ENCODE results near the gene C2orf68. TPM values are rescaled to one million over a fixed set of nuclear protein-coding genes. Genes with fewer than 3 reads are reported as not detected.

Gene C2orf68
- total RNA-seq, 1 experiment from 2014 or later = 26.6 TPM

GRCh38 chr2:85649201-85650190 is 37.6 kb upstream of the C2orf68 start:
- CTCF ChIA-PET = interaction anchor here (0.6 to 0.7 kb wide), 3 partner anchors 12 to 55 kb away, joined by 3 to 6 read pairs (median 4); partner anchors contain the start of gene RNF181
- peak overlapping the region; percentile 82 for H3K27ac ChIP-seq (ENCODE audit: low read length)
- no peak overlapping the region for H3K4me3 ChIP-seq (ENCODE audit: low read length)
- no peak overlapping the region for H2AFZ ChIP-seq (ENCODE audit: low read length)
- H4K20me1 ChIP-seq (ENCODE audit: low read length) = no peaks in the 10 kb centered on the region; the same call in 1 of the 2 replicates
- no peaks in the 10 kb centered on the region for H3K9me2 ChIP-seq (replicated peaks; ENCODE audit: low read length)
- DNase-seq (peak; percentile 83), ATAC-seq (peak; percentile 83)
- peaks cover 66% of the 10 kb centered on the region for H3K36me3 ChIP-seq (ENCODE audit: low read depth, low read length)
- BruUV-seq (replicated peaks) = no TSS peak
- no peaks in the 10 kb centered on the region for H3K27me3 ChIP-seq (ENCODE audit: low read length)
- no peaks in the 10 kb centered on the region for H3K79me2 ChIP-seq (ENCODE audit: low read length)
- no peaks in the 10 kb centered on the region for H3K9me3 ChIP-seq (ENCODE audit: low read length)
- no peak for TF ChIP-seq EZH2phosphoT487 (IDR thresholded peaks at IDR 0.05; ENCODE audit: borderline replicate concordance, low read length)
- TF ChIP-seq CTCF (conservative IDR thresholded peaks at IDR 0.05; ENCODE audit: low read depth, low read length) = no peak
- no peak for TF ChIP-seq EZH2 (IDR thresholded peaks at IDR 0.05; ENCODE audit: low read length, unreplicated experiment)
- H3K4me1 ChIP-seq (ENCODE audit: insufficient read depth, low read length) = peaks cover 27% of the 10 kb centered on the region
- intact Hi-C loops (cut with micrococcal nuclease) = loop anchor here (10.0 kb wide), 1 partner anchor 165 kb away; no protein-coding TSS in a partner anchor
- H3F3A ChIP-seq (ENCODE audit: low read length, unreplicated experiment) = peaks cover 3% of the 10 kb centered on the region
- POLR2A ChIA-PET (ENCODE audit: unreplicated experiment) = no interaction called here
- peak overlapping the region; percentile 51 for H3K4me2 ChIP-seq (ENCODE audit: low read length)
- H3K9ac ChIP-seq (ENCODE audit: low read length) = peak overlapping the region; percentile 17; the same call in 1 of the 2 replicates

GRCh38 chr2:85648619-85649018 is 36.8 kb upstream of the C2orf68 start:
- no peak overlapping the region; the same call in 1 of the 2 replicates for H3K4me2 ChIP-seq (ENCODE audit: low read length)
- H3K36me3 ChIP-seq (ENCODE audit: low read depth, low read length) = peaks cover 67% of the 10 kb centered on the region
- H3K9ac ChIP-seq (ENCODE audit: low read length) = no peak overlapping the region
- no TSS peak for BruUV-seq (replicated peaks)
- TF ChIP-seq EZH2 (IDR thresholded peaks at IDR 0.05; ENCODE audit: low read length, unreplicated experiment) = no peak
- TF ChIP-seq CTCF (conservative IDR thresholded peaks at IDR 0.05; ENCODE audit: low read depth, low read length) = peak; percentile 74
- no peak for TF ChIP-seq EZH2phosphoT487 (IDR thresholded peaks at IDR 0.05; ENCODE audit: borderline replicate concordance, low read length)
- POLR2A ChIA-PET (ENCODE audit: unreplicated experiment) = no interaction called here
- H3K9me3 ChIP-seq (ENCODE audit: low read length) = no peaks in the 10 kb centered on the region
- H3F3A ChIP-seq (ENCODE audit: low read length, unreplicated experiment) = peaks cover 3% of the 10 kb centered on the region
- peak overlapping the region; percentile 82 for H3K27ac ChIP-seq (ENCODE audit: low read length)
- H3K4me1 ChIP-seq (ENCODE audit: insufficient read depth, low read length) = peaks cover 27% of the 10 kb centered on the region
- CTCF ChIA-PET = interaction anchor here (0.6 to 0.8 kb wide), 3 partner anchors 11 to 56 kb away, joined by 3 to 4 read pairs (median 3); partner anchors contain the start of gene RNF181
- intact Hi-C loops (cut with micrococcal nuclease) = loop anchor here (10.0 kb wide), 1 partner anchor 166 kb away; no protein-coding TSS in a partner anchor
- DNase-seq = peak; percentile 51
- no peaks in the 10 kb centered on the region; the same call in 1 of the 2 replicates for H4K20me1 ChIP-seq (ENCODE audit: low read length)
- no peaks in the 10 kb centered on the region for H3K79me2 ChIP-seq (ENCODE audit: low read length)
- no peak overlapping the region for H2AFZ ChIP-seq (ENCODE audit: low read length)
- no peaks in the 10 kb centered on the region for H3K9me2 ChIP-seq (replicated peaks; ENCODE audit: low read length)
- ATAC-seq = peak; percentile 41
- H3K27me3 ChIP-seq (ENCODE audit: low read length) = no peaks in the 10 kb centered on the region
- H3K4me3 ChIP-seq (ENCODE audit: low read length) = no peak overlapping the region
